Measurements from ENCODE around the gene NFATC4. TPM values are rescaled to one million over a fixed set of nuclear protein-coding genes. Genes with fewer than 3 reads are reported as not detected.

Gene NFATC4
- total and polyA plus RNA-seq, 7 donors: 2.7 to 12.0 (median 7.3) TPM

- 45 to 67% (median 56%) methylated on average over 6 of the region's 6 CpGs for WGBS, 3 donors
- Histone ChIP-seq H3K4me3 (no peak overlapping the region), H3K36me3 (ENCODE audit: insufficient read depth in 1 of 2, low read depth in 1 of 2) (peaks cover 0 to 8% of the 10 kb centered on the region in 2 donors), H3K27me3 (ENCODE audit: insufficient read depth in 3 of 3, low read length in 2 of 3) (no peaks in the 10 kb centered on the region), H3K9me3 (no peaks in the 10 kb centered on the region), H3K27ac (no peak overlapping the region), H3K4me1 (no peaks in the 10 kb centered on the region)
- intact Hi-C loops (cut with DNase I): loop anchor here in 1 of 2 donors (1.0 kb wide), 1 partner anchor 18 kb away; no protein-coding TSS in a partner anchor
- no peak for TF ChIP-seq CTCF (IDR thresholded peaks at IDR 0.05)
- no peak for DNase-seq
- no peak for ATAC-seq
These were observed 41.2 kb downstream of the NFATC4 start for GRCh38 chr14:24409192-24409591.

- no peak overlapping the region for H3K27ac ChIP-seq
- DNase-seq: no peak
- H3K36me3 ChIP-seq (ENCODE audit: insufficient read depth in 1 of 2, low read depth in 1 of 2): peaks cover 0 to 8% of the 10 kb centered on the region in 2 donors
- H3K4me3 ChIP-seq: no peak overlapping the region
- TF ChIP-seq CTCF (IDR thresholded peaks at IDR 0.05): no peak
- no peaks in the 10 kb centered on the region for H3K4me1 ChIP-seq
- H3K27me3 ChIP-seq (ENCODE audit: insufficient read depth in 3 of 3, low read length in 2 of 3): no peaks in the 10 kb centered on the region
- WGBS, 3 donors: 92 to 96% (median 96%) methylated on average over 10 of the region's 10 CpGs
- intact Hi-C loops (cut with DNase I): loop anchor here in 1 of 2 donors (1.0 kb wide), 1 partner anchor 17 kb away; no protein-coding TSS in a partner anchor
- H3K9me3 ChIP-seq: no peaks in the 10 kb centered on the region
- ATAC-seq: no peak
These were observed 42.0 kb downstream of the NFATC4 start for GRCh38 chr14:24409956-24410355.

DNA sequence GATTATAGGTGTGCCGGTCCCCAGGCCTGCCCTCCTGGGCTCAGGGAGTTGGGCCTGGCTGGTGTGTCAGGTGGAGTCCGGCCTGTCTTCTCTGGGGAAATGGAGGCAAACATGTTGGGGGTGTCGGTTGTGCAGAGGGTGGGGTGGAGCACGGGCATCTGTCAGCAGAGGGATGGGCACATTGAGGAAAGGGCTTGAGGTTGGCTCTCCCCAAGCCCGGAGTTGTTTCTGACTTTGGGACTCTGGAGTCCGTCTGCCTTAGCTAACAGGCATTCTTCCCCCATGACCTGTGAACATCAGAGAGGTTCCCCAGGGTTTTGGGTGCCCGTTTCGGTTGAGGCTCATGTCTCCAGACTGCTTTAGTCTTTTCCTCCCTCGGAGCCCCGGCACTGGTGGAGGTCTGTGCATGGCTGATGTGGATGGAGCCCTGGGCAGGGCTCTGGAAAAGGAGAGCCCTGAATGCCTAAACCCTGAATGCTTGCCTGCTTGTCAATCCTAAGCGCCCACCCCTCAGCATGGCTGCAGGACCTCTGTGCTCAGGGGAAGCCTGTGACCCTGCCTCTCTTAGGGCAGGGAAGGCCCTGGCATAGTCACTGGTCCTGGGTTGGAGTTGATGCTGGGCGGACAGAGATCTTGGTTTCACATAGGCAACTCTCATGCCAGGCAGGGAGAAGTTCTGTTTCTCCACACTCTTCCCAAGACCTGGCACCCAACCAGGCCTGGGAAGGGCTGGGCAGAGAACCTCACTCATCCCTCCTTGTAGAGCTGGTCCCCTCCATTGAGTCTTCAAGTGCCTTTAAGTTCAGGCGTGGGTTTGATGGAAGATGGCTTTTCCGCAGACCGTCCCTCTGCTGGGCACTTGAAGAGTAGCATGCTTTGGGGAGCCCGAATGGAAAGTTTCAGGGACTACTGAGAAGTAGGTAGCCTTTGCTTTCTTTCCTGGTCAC lies 43.7 kb downstream of the NFATC4 start:
- H3K27ac ChIP-seq: no peak overlapping the region
- peak in 1 of 4 donors; percentile 50 for ATAC-seq
- WGBS, 3 donors: 72 to 75% (median 73%) methylated on average over 16 of the region's 16 CpGs
- DNase-seq: no peak
- no peak overlapping the region for H3K4me3 ChIP-seq
- H3K9me3 ChIP-seq: no peaks in the 10 kb centered on the region
- TF ChIP-seq CTCF (IDR thresholded peaks at IDR 0.05): peak; percentile 55
- peaks cover 0 to 8% of the 10 kb centered on the region in 2 donors for H3K36me3 ChIP-seq (ENCODE audit: insufficient read depth in 1 of 2, low read depth in 1 of 2)
- intact Hi-C loops (cut with DNase I): no loop called here
- no peaks in the 10 kb centered on the region for H3K27me3 ChIP-seq (ENCODE audit: insufficient read depth in 3 of 3, low read length in 2 of 3)
- no peaks in the 10 kb centered on the region for H3K4me1 ChIP-seq

DNA sequence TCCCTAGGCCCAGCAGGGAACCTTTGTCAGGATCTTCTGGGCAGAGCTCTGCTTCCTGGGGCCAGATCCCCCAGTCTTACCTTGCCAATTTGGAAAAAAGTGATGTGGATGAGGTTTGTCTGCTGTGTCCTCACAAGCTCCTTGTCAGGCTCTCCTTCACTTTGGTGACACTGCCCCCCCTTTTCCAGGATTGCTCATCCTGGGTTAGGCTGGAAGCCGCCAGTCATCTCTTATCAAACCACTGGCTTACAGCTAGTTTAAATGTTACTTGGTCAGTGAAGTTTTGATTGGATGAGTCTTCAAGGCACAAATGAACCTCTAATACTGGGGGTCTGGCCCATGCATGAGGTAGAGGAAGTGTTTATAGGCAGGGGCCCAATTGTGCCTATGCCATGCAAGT lies 46.1 kb downstream of the NFATC4 start:
- Histone ChIP-seq H3K27ac (no peak overlapping the region), H3K36me3 (ENCODE audit: insufficient read depth in 1 of 2, low read depth in 1 of 2) (peaks cover 0 to 4% of the 10 kb centered on the region in 2 donors), H3K9me3 (no peaks in the 10 kb centered on the region), H3K4me1 (no peaks in the 10 kb centered on the region), H3K27me3 (ENCODE audit: insufficient read depth in 3 of 3, low read length in 2 of 3) (peaks cover 0 to 5% (median 0%) of the 10 kb centered on the region in 3 donors), H3K4me3 (no peak overlapping the region)
- WGBS, 3 donors: 96 to 100% (median 98%) methylated on average over 1 of the region's 1 CpG
- ATAC-seq (no peak), DNase-seq (no peak)
- no peak for TF ChIP-seq CTCF (IDR thresholded peaks at IDR 0.05)
- intact Hi-C loops (cut with DNase I): no loop called here

Measured in psoas muscle (tissue), 8 donors.